NCI-H1048 (cell line): Measurements from ENCODE around the gene PCED1B.

Source experiments
- DNase-seq: peaks from one replicate; lab custom pipeline; 2025; lab: John Stamatoyannopoulos, UW

The PCED1B gene

DNA sequence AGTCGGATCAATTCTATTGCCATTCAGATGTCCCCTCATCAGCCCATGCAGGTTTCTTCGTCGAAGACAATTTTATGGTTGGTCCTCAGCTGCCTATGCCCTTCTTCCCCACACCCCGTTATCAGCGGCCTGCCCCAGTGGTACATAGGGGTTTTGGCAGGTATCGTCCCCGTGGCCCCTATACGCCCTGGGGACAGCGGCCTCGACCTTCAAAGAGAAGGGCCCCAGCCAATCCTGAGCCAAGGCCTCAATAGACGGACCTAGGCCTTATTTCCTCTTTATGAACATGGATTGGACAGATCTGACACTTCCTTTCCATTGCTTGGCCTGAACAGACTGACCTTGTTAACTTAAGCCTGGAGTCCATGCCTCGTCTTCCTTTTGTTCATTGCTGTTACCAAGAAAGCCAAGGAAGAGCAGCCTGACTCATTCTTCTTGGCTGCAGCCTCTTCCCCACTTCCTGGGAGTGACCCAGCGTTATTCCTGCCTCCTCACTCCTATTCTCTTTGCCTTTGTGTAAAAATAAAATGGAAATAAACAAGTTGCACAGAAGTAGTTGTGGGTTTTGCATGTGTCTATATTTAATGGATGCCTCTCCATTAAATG lies 156.8 kb downstream of the PCED1B start:
- no peak for DNase-seq

DNA sequence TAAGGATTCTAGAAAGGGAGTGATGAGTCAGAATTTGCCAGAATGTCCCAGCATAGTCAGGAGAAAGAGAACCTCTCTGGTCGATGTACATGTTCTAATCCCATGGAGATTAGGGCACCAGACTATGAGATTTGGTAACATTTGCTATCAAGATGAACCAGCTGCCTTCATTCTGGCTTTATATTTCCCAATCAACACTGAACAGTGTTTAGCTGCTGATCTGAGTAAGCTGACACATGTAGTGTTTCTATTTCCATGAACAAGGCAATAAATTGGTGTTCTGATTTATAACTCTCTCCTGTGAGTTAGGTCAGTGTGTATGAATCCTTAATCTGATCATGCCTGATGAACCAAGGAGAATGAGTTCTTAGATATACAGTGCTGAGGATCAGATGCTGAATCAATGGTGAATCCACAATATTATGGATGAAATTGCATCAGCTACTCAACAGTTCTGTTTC lies 158.4 kb downstream of the PCED1B start:
- no peak for DNase-seq

DNA sequence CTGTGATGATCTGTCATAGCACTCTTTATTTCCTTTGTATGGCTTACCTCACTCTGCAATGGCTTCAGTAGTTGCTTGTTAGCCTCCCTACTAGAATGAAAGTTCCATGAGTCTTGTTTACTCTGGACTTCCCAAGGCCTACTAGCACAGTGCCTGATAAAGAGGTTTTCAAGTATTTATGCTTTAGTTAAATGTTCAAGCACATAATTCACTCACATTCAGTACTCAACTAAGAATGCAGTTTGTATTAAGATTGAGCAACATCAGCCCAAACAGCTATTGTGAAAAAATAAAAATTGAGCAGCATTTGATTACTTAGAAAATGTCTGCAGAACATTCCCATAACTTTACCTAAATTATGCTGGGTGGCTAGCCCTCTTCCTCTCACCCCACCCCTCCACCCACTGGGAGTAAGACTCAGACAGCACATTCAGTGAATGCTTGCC lies 159.3 kb downstream of the PCED1B start:
- DNase-seq = no peak

DNA sequence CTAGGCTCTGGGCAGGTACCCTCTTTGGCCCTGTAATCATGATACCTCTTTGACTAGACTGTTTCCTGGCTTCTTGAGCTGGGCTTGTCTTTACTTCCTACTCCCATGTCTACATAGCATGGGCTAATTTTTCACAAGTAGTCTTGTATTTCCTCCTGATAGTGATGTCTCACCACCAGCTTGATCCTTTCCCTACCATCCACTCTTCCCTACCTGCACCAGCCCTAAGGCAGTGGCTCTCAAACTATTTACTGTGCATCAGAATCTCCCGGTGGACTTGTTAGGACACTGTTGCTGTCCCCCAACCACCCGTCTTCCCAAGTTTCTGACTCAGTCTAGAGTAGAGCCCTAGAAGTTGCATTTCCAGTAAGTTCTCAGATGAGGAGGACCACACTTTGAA lies 163.0 kb downstream of the PCED1B start:
- no peak for DNase-seq

DNA sequence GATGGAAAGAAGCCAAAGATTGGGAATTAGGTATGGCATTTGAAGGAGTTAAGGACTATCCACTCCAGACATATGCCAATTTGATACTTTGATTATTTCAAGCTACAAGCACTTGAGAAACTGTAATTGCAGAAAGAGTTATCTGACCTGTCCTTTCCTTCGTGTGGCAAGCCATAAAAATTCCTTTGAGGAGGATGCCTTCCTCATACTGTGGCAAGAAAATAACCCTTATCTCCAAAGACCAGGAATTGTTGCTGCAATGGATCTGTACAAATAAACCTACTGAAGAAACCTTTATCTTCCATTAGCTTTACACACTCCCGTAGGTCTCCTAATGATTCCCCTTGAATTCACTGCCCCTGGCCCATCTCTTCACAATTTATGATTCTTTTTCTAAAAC lies 165.4 kb downstream of the PCED1B start:
- no peak for DNase-seq

DNA sequence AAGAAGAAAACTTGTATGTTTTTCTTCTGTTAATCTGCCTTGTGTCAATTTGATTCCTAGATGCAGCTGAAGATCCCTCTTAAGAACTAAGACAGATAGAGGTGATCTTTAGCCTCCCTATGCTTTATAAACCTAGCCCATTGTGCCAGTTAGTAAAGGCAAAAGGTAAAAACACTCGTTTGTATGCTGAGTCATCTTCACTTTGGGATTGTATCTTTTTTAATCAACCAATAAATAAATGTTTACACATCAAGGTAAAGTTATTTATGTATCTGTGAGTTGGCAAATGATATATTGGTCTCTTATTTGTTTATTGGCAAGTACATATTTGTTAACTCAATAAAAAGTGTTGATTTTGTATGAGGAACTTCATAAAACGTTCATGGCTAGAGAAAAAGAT lies 166.2 kb downstream of the PCED1B start:
- no peak for DNase-seq

DNA sequence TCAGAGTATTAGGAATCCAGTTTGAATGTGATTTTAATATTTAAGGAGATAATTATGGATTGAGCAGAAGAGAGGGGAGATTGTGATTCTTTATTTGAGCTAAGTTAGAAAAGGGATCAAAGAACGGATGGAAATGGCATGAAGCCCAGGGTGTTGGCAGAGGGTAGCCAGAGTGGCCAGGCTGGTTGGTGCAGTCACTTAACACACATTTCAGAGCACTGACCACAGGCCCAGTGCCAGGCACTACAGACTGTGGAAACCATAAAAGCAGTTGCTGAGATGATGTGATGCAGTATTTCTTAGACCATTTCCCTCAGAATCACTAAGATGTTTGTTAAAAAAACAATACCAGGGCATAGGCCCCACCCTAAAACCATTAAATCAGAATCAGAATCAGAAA lies 168.0 kb downstream of the PCED1B start:
- DNase-seq = no peak

DNA sequence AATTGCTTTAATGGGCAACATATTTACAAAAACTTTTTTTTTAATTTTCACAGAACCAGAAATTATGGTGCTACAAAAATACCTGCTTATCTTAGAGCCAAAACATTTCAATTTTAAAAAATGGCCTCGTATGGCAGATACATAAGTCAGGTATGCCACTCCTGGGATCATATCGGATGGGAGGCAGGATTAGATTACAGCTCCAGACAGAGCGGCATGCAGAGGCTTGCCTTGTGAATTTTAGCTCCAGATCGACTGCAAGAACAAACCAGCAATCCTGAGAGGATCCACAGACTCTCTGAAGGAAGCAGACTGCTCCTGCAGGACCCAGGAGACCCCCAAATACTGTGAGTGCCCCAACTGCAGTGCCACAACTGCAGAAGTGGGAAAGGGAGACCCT lies 169.7 kb downstream of the PCED1B start:
- DNase-seq = no peak

DNA sequence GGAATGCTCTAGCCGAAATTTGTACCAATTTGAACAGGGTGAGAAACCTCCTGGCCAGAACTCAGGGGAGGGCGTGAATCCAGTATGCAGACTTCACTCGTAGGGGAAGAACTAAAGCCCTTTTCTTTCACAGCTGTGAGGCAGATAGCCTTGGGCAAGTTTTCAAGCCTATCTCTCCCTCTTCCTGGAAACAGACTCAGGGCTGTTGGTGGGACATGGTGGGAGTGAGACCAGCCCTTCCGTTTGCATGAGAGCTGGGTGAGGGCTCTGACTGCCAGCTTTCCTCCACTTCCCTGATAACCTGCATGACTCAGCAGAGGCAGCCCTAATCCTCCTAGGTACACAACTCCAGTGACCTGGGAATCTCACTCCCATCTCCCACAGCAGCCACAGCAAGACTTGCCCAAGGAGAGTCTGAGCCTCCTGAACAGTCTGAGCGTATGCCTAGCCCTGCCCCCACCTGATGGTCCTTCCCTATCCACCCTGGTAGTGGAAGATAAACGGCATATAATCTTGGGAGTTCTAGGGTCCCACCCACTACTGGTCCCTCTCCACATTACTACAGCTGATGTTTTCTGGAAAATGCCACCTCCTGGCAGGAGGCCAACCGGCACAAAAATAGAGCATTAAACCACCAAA lies 170.4 kb downstream of the PCED1B start:
- no peak for DNase-seq

DNA sequence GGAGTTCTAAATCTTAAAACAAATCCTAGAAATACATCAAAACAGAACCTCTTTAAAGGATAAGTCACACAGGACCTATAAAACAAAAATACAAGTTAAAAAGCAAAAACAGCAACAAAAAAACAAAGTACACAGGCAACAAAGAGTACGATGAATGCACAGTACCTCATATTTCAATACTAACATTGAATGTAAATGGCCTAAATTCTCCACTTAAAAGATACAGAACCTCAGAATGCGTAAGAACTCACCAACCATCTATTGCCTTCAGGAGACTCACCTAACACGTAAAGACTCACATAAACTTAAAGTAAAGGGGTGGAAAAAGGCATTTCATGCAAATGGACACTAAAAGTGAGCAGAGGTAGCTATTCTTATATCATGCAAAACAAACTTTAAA lies 172.5 kb downstream of the PCED1B start:
- no peak for DNase-seq

DNA sequence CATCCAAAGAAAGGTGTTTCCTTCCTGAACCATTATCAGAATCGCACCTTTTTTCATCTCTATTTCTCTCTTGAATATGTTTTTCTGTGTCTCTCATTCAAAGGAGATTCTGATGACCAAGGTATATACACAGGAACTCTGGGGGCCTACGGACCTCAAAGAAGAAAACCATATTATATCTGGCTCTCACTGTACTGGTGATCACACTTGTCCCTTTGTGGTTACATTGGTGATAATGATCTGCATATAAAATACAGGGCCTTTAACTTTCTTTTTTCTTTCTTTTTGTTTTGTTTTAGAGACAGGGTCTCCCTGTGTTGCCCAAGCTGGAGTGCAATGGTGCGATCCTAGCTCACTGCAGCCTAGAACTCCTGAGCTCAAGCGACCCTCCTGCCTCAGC lies 185.5 kb downstream of the PCED1B start:
- no peak for DNase-seq

DNA sequence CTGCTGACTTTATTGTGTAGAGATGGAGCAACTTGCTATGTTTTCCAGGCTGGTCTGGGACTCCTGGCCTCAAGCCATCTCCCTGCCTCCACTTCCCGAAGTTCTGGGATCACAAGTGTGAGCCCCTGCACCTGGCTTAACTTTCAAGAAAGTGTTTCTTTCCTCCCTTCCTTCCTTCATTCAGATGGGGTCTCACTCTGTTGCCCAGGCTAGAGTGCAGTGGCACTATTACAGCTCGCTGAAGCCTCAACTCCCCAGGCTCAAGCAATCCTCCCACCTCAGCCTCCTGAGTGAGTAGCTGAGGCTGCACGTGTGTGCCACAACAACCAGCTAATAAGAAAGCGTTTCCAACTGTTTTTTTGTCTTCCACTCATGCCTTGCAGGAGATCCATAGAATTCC lies 186.0 kb downstream of the PCED1B start:
- no peak for DNase-seq

DNA sequence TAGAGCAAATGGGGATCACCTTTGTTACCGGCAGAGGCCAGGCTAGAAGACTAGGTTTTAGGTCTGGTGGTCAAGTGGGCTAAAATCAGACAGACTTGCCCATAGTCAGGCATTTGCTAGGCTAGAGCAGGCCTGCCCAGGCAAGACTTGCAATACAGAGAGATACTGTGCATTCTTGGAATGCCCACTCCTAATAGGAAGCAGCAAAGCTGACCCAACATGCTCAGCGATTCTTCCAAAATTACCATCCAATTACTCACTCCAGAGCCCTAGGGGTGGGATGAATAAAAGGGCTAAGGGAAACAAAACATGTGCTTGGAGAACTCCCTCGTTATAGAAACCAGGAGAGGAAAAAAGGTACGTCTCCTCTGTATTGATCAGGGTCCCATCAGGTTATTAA lies 188.2 kb downstream of the PCED1B start:
- no peak for DNase-seq

DNA sequence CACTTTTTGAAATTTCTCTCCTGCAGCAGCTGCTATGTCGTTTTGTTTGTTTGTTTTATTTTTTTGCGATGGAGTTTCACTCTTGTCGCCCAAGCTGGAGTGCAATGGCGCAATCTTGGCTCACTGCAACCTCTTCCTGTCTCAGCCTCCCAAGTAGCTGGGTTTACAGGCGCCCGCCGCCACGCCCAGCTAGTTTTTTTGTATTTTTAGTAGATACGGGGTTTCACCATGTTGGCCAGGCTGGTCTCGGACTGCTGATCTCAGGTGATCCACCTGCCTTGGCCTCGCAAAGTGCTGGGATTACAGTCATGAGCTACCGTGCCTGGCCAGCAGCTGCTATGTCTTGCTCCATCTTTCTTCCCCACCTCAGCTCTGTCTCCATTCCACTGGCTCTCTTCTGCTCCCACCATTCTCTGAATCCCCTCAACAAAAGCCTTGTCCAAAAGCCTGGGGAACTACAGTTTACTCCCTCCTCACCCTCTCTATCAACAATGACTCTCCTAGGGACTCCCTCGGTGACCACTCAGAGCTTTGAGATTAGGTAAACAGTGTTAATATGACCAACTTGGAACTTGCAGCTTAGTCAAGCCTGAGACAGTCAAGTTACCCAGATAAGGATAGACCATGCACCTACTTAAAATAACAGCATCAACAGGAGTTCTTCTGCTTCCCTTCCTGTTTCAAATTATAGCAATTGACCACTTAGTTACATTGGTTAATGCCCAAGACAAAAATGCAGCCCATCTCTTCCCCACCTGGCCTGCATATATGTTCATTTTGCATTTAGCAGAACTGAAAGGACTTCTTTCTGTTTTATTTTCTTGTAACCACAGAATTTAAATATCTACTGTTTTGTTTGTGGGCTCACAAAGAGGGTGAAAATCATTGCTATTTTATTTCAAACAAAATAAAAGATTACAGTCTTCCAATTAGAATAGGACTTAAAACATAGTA lies 189.4 kb downstream of the PCED1B start:
- DNase-seq = no peak

DNA sequence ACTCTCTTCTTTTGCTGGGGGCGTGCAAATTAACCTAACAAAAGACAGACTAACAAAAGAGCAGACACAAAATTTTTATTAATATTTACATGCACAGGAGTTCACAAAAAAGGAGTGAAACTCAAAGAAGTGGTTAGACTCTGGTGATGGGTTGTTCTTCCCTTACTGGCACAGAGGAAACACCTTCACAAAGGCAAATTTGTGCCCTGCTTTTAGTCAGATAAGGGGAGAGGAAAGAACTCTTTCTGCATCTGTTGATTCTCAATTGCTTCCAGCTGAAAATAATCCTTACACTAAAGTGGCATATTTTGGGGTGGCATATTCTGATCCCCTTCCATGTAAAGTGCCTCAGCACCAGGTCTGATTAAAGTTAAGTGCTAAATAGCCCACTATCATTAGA lies 190.5 kb downstream of the PCED1B start:
- DNase-seq = no peak

DNA sequence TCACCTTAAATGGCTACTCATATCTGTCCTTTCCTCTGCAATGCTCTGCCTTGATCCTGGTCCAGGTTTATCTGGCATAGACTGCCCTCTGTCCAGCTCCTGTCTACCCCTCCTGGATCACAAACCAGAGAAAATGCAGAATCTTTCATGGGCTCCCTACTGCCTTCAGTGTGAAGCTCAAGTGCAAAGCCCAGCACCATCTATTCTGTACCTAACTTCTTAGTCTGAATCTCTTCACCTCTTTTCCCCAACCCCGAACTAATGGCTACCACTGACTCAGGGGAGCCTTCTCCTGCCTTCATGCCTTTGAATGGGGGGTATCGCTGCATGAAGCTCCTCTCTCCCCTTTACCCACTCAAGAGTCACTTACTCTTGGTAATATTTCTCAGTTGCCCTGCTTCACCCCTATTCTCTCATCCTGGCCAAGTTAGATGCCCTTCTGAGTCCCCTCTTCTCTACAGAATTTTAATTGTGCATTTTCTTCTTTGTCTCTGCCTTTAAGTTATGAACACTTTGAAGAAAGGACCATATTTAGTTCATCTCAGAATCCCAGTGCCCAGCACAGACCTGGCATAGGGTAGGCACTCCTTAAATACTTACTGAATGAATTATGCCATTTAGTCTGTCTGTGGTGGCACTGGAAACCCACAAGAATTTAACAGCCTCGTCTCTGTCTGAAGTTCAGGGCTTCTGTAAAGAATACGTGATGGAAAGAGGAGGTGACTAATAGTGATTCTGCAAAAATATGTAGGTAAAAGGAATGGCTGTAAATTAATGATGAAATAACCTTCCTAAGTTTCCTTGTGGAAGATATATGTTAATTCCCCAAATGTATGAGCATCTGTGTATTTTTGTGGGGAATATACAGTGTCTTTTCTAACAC lies 191.6 kb downstream of the PCED1B start:
- DNase-seq = no peak

DNA sequence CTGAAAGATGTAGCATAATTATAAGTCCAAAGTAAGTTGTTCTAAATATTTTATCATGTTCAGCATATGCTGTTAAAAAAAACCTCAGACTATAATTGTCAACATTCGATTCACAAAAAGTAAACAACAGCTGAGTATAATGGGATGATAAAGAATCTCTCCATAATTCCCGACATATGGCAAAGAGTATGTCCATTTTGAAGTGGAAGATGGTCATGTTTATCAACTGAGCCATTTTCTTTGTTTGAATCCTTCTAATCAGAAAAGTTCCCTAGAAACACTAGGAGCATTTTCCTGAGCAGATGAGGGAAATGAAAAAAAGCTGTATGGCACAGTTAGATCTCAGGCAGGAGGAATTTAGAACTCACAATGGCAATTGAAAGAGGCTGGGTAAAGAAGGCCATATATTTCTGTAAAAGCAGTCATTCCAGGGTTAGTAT lies 192.4 kb downstream of the PCED1B start:
- no peak for DNase-seq

DNA sequence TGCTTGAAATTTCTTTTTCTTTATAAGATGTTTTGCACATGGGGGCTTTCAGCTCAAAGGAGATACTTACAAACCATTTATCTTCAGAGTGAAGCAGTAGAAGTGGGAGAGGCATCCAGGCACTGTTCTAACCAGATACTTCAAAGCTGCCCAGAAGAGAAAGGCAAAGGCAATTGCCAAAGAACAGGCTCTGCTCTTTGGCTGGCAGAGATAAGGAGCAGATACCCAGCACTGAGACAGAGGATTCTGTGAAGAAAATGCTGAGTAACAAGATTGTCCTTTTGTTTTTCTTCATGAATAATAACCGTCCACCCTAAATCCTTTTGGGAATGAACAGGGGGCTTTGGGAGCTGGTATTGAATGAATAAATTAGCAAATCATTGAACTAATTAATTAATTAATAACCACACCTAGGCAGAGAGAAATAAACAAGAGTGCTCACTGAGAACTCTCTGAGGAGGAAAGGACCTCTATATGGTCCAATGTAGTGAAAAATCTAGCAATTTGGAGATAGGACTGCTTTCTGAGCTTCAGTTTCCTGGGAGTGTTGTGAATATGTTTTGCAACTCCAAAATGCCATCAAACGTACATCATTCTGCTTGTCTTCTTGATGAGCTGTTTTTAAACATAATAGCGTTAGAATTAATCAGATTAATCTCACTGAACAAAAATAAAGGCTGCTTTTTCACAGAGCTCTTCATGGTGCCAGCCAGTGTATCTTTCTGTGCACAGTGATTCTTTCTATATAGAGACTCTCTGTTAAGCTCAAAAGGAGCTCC lies 193.2 kb downstream of the PCED1B start:
- no peak for DNase-seq

DNA sequence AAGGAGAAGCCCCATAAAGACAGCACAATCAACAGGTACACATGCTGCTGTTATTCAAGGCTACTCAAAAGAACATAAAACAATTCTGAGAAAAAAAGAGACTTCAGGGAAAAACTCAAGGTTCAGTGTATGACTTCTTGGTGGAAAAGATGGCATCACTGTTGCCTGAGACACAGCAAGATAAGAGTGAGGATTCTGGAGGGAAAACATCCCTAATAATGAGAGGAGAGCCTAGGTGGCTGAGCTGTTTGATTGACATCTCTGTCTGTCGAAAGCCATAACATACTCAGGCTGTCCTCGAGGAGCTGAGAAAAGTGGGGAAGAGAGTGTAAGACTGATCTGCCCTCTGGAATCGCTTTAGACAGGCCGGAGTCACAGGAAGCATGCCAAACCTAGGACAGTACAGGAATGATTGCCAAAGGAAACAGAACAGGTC lies 193.8 kb downstream of the PCED1B start:
- no peak for DNase-seq

DNA sequence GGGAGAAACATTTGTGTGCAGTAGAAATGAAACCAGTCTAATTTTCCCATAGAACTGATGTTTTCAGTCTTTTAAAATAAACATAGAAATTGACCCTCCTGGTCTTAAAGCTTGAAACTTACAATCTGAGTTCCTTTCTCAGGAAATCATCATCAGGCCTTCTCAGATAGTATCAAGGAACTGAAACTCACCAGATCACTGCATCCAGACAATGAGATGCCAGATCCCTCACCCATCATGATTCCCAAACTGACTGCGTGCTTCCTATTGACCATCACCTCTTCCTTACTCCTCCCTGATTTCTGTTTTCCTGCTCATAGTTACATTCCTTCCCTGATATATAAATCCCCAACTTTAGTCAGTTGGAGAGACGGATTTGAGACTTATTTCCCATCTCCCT lies 195.3 kb downstream of the PCED1B start:
- no peak for DNase-seq

DNA sequence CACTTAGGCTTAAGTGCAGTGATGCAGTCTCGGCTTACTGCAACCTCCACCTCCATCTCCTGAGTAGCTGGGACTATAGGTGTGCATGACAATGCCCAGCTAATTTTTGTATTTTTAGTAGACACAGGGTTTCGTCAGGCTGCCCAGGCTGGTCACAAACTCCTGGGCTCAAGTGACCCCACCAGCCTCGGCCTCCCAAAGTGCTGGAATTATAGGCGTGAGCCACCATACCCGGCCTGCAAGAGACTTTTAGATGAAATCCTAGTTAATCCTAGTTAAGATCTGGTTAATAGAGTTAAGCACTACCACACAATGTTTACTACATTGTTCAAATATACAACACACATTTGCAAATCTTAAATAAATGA lies 196.8 kb downstream of the PCED1B start:
- no peak for DNase-seq
